Suppressor macrophage treated with lipopolysaccharide for 1 hour (primary cell): ENCODE data around the gene MSI2.

Experiments
- DNase-seq, 3 donors: peaks; one replicate each; pipeline ENCODE4 v3.0.0-alpha.2; 2020 to 2022

Gene MSI2

GRCh38 chr17:57550016-57550415, 293.7 kb downstream of the MSI2 start:
- no peak for DNase-seq

- DNase-seq: no peak
Observed at GRCh38 chr17:57550668-57551315, 294.5 kb downstream of the MSI2 start.

- no peak for DNase-seq
Observed at GRCh38 chr17:57551321-57552079, 295.2 kb downstream of the MSI2 start.

- DNase-seq: no peak
Observed at GRCh38 chr17:57552114-57552624, 295.8 kb downstream of the MSI2 start.

- no peak for DNase-seq
Observed at GRCh38 chr17:57553526-57553925, 297.2 kb downstream of the MSI2 start.

GRCh38 chr17:57553991-57554825, 297.9 kb downstream of the MSI2 start:
- DNase-seq: no peak

- no peak for DNase-seq
Observed at GRCh38 chr17:57554826-57555635, 298.7 kb downstream of the MSI2 start.

GRCh38 chr17:57555636-57556175, 299.4 kb downstream of the MSI2 start:
- DNase-seq: no peak

- no peak for DNase-seq
Observed at GRCh38 chr17:57556320-57556719, 300.0 kb downstream of the MSI2 start.

- no peak for DNase-seq
Observed at GRCh38 chr17:57556977-57557376, 300.7 kb downstream of the MSI2 start.

- DNase-seq: no peak
Observed at GRCh38 chr17:57557416-57557815, 301.1 kb downstream of the MSI2 start.

- no peak for DNase-seq
Observed at GRCh38 chr17:57557834-57558681, 301.7 kb downstream of the MSI2 start.

GRCh38 chr17:57559226-57559625, 302.9 kb downstream of the MSI2 start:
- DNase-seq: no peak

- DNase-seq: no peak
Observed at GRCh38 chr17:57559634-57560318, 303.5 kb downstream of the MSI2 start.

- DNase-seq: peak in 2 of 3 donors; percentile 49 to 52
Observed at GRCh38 chr17:57560319-57560705, 304.0 kb downstream of the MSI2 start.

- no peak for DNase-seq
Observed at GRCh38 chr17:57561072-57561861, 304.9 kb downstream of the MSI2 start.

GRCh38 chr17:57562184-57562698, 305.9 kb downstream of the MSI2 start:
- DNase-seq: no peak

- DNase-seq: no peak
Observed at GRCh38 chr17:57563958-57564357, 307.6 kb downstream of the MSI2 start.

- DNase-seq: no peak
Observed at GRCh38 chr17:57565176-57565575, 308.9 kb downstream of the MSI2 start.

- DNase-seq: no peak
Observed at GRCh38 chr17:57566721-57567120, 310.4 kb downstream of the MSI2 start.
